Panc1 (cell line): Measurements from ENCODE around the gene ZFYVE1. TPM values are rescaled to one million over a fixed set of nuclear protein-coding genes. Genes with fewer than 3 reads are reported as not detected.

ENCODE experiments used
- ATAC-seq: fragments of 200-7000 bp; cut with Tn5 transposase; 2 replicates; pipeline ENCODE4 v1.9.1; 2020; ENCODE audit warnings: mild to moderate bottlenecking, moderate library complexity
- BruUV-seq: library from RNA; stranded (reverse); fragments of 400-500 nt; replicated peaks from 2 replicates; lab custom pipeline; 2021; lab: Mats Ljungman, UMichigan
- CTCF ChIA-PET: fragments of 300-600 bp; sonication (Branson Sonifier 250); formaldehyde crosslinking; loops from one replicate; lab custom pipeline; 2022; ENCODE audit warnings: antibody characterized with exemption; lab: Charles Lee
- POLR2A ChIA-PET: fragments of 300-600 bp; sonication (Branson Sonifier 250); formaldehyde crosslinking; loops from one replicate; lab custom pipeline; 2022; ENCODE audit warnings: antibody characterized with exemption; lab: Charles Lee
- DNase-seq: peaks from one replicate; pipeline ENCODE4 v3.0.0-alpha.2; 2010; ENCODE audit warnings: low read depth, low spot score
- H3K27ac ChIP-seq: 2 replicates; pipeline ENCODE4 v1.5.1; 2011; ENCODE audit warnings: mild to moderate bottlenecking, low read length, inconsistent platforms
- H3K27me3 ChIP-seq: fragments of 200-500 bp; sonication (Bioruptor generic); 2 replicates; pipeline ENCODE4 v1.6.0; 2014; ENCODE audit warnings: low read length, inconsistent platforms; ENCODE audit not compliant: control insufficient read depth, insufficient read depth
- H3K36me3 ChIP-seq: fragments of 200-500 bp; sonication (Bioruptor generic); 2 replicates; pipeline ENCODE4 v1.5.1; 2014; ENCODE audit warnings: inconsistent platforms, mild to moderate bottlenecking, low read length, moderate library complexity; ENCODE audit not compliant: control insufficient read depth, insufficient read depth
- H3K4me1 ChIP-seq: 2 replicates; pipeline ENCODE4 v1.5.1; 2011; ENCODE audit warnings: inconsistent platforms, mild to moderate bottlenecking, low read length, moderate library complexity; ENCODE audit not compliant: control insufficient read depth, insufficient read depth
- H3K4me3 ChIP-seq, 2 experiments: 2 replicates each; pipeline ENCODE4 v1.5.1; 2011 to 2012; ENCODE audit warnings: low read depth in 2 of 2, low read length in 2 of 2, mild to moderate bottlenecking in 2 of 2, inconsistent platforms in 1 of 2, moderate library complexity in 1 of 2
- H3K9me3 ChIP-seq: fragments of 200-500 bp; sonication (Bioruptor generic); 2 replicates; pipeline ENCODE4 v1.5.1; 2014; ENCODE audit warnings: low read depth, mild to moderate bottlenecking, inconsistent platforms, low read length, moderate library complexity; ENCODE audit not compliant: control insufficient read depth, insufficient read depth
- POLR2AphosphoS5 ChIP-seq: IDR thresholded peaks from 2 replicates; pipeline ENCODE4 v1.6.1; 2012; ENCODE audit warnings: mild to moderate bottlenecking, low read depth, low read length, moderate library complexity
- SIN3A ChIP-seq: IDR thresholded peaks from 2 replicates; pipeline ENCODE4 v1.6.1; 2012; ENCODE audit warnings: low read depth, mild to moderate bottlenecking, low read length, moderate library complexity, borderline replicate concordance; ENCODE audit not compliant: insufficient read depth
- TCF7L2 ChIP-seq: IDR thresholded peaks from 2 replicates; pipeline ENCODE4 v1.6.1; 2011; ENCODE audit warnings: mild to moderate bottlenecking, low read depth, low read length, inconsistent platforms
- in situ Hi-C: cut with HindIII; loops from 2 replicates; pipeline ENCODE4 v1.10.0; 2016; ENCODE audit warnings: low sequenced_read_pairs, low pct_unique_long_range_greater_than_20kb
- intact Hi-C: fragments of 100-400 bp; cut with micrococcal nuclease; formaldehyde crosslinking; loops from one replicate; pipeline ENCODE4 v1.10.0; 2022; ENCODE audit not compliant: unreplicated experiment
- total RNA-seq: library from RNA; stranded (reverse); gene quantifications from one replicate; pipeline ENCODE4 v1.2.1, GENCODE V29; 2021; ENCODE audit not compliant: unreplicated experiment
- TF ChIP-seq, protein P1 (sequence below), 2 experiments: IDR thresholded peaks; 2 replicates each; pipeline ENCODE4 v1.6.1; 2011 to 2012; ENCODE audit warnings: low read depth in 2 of 2, control low read depth in 1 of 2, low read length in 1 of 2, mild to moderate bottlenecking in 1 of 2, moderate library complexity in 1 of 2; ENCODE audit not compliant: insufficient read depth in 1 of 2
- TF ChIP-seq, protein P2 (sequence below): fragments of 450-650 bp; IDR thresholded peaks from 2 replicates; pipeline ENCODE4 v1.5.1; 2017; ENCODE audit warnings: mild to moderate bottlenecking

ZFYVE1 gene
- total RNA-seq, 1 experiment from 2014 or later, result 19.8 TPM

DNA sequence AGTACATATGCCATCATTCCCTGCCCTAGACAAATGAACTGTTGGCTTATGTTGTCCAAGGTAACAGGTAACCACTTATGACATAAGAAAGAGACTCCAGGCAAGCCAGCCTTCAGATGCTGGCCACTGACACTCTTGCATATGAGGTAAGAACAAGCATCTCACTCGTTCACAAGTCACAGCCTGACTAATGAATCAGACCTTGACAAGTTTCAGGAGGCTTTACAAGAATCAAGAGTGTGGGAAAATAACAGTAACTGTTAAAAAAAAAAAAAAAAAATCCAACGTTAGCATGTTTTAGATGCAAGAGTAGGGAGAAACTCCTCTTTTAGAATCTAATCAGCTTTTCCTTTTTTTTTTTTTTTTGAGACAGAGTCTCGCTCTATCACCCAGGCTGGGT is 40.7 kb downstream of the ZFYVE1 start:
- Histone ChIP-seq H3K4me1 (no peaks in the 10 kb centered on the region), H3K27me3 (no peaks in the 10 kb centered on the region), H3K9me3 (no peaks in the 10 kb centered on the region), H3K36me3 (no peaks in the 10 kb centered on the region), H3K27ac (no peak overlapping the region), H3K4me3 (no peak overlapping the region)
- intact Hi-C loops, result no loop called here
- DNase-seq (no peak), ATAC-seq (no peak)
- no peak for TF ChIP-seq POLR2AphosphoS5
- TF ChIP-seq, protein P1, sequence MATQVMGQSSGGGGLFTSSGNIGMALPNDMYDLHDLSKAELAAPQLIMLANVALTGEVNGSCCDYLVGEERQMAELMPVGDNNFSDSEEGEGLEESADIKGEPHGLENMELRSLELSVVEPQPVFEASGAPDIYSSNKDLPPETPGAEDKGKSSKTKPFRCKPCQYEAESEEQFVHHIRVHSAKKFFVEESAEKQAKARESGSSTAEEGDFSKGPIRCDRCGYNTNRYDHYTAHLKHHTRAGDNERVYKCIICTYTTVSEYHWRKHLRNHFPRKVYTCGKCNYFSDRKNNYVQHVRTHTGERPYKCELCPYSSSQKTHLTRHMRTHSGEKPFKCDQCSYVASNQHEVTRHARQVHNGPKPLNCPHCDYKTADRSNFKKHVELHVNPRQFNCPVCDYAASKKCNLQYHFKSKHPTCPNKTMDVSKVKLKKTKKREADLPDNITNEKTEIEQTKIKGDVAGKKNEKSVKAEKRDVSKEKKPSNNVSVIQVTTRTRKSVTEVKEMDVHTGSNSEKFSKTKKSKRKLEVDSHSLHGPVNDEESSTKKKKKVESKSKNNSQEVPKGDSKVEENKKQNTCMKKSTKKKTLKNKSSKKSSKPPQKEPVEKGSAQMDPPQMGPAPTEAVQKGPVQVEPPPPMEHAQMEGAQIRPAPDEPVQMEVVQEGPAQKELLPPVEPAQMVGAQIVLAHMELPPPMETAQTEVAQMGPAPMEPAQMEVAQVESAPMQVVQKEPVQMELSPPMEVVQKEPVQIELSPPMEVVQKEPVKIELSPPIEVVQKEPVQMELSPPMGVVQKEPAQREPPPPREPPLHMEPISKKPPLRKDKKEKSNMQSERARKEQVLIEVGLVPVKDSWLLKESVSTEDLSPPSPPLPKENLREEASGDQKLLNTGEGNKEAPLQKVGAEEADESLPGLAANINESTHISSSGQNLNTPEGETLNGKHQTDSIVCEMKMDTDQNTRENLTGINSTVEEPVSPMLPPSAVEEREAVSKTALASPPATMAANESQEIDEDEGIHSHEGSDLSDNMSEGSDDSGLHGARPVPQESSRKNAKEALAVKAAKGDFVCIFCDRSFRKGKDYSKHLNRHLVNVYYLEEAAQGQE (IDR thresholded peaks at IDR 0.05; ENCODE audit: insufficient read depth in 1 of 2, low read depth in 2 of 2, low read length in 1 of 2), result no peak
- BruUV-seq, result no TSS peak
- in situ Hi-C loops, result no loop called here
- ChIA-PET CTCF (no interaction called here), POLR2A (no interaction called here)

DNA sequence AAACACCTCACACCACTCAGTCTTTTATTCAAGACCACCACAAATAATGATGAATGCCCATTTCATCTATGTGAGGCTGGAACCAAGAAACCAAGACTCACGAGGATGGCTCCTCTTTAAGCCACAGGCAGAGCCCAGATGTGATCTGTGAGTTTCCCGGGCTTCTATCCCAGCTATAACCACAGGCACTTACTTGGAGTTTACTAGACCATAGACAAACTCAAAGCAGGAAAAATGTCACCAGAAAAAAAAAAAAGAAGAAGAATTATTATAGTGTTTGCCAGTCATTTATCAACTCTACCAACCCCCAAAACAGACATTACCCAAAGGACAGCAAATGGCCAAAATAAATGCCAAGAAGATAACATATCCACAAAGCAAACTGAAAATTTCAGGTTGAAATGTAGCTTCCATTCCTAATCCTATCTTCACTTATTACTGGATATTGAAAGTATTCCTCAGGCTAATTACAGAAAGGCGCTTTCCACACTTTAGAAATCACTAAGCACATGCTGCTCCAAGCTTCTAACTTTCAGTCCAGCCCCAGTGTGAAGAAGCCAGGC is 44.7 kb downstream of the ZFYVE1 start:
- Histone ChIP-seq H3K4me3 (no peak overlapping the region), H3K27me3 (no peaks in the 10 kb centered on the region), H3K4me1 (no peaks in the 10 kb centered on the region), H3K36me3 (no peaks in the 10 kb centered on the region), H3K9me3 (no peaks in the 10 kb centered on the region), H3K27ac (no peak overlapping the region)
- POLR2A ChIA-PET, result no interaction called here
- ATAC-seq (no peak), DNase-seq (no peak)
- CTCF ChIA-PET, result no interaction called here
- TF ChIP-seq, protein P2, sequence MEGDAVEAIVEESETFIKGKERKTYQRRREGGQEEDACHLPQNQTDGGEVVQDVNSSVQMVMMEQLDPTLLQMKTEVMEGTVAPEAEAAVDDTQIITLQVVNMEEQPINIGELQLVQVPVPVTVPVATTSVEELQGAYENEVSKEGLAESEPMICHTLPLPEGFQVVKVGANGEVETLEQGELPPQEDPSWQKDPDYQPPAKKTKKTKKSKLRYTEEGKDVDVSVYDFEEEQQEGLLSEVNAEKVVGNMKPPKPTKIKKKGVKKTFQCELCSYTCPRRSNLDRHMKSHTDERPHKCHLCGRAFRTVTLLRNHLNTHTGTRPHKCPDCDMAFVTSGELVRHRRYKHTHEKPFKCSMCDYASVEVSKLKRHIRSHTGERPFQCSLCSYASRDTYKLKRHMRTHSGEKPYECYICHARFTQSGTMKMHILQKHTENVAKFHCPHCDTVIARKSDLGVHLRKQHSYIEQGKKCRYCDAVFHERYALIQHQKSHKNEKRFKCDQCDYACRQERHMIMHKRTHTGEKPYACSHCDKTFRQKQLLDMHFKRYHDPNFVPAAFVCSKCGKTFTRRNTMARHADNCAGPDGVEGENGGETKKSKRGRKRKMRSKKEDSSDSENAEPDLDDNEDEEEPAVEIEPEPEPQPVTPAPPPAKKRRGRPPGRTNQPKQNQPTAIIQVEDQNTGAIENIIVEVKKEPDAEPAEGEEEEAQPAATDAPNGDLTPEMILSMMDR, result no peak
- no peak for TF ChIP-seq SIN3A
- TF ChIP-seq, protein P1 (IDR thresholded peaks at IDR 0.05; ENCODE audit: insufficient read depth in 1 of 2, low read depth in 2 of 2, low read length in 1 of 2), result no peak
- no peak for TF ChIP-seq TCF7L2
- no peak for TF ChIP-seq POLR2AphosphoS5
- BruUV-seq, result no TSS peak
- intact Hi-C loops, result no loop called here
- in situ Hi-C loops, result no loop called here
